SK-N-MC (cell line): ENCODE data around the gene PIK3R1.

Experiments
- EZH2 ChIP-seq: fragments of 200-600 bp; sonication (generic); IDR thresholded peaks from one replicate; pipeline ENCODE4 v1.6.1; 2017; ENCODE audit warnings: antibody characterized with exemption
- FOXP2 ChIP-seq: optimal IDR thresholded peaks from 2 replicates; pipeline ENCODE3; 2011; ENCODE audit warnings: mild to moderate bottlenecking, moderate library complexity; ENCODE audit not compliant: insufficient read depth; ENCODE audit errors: extremely low read length, control extremely low read depth
- POLR2AphosphoS5 ChIP-seq: IDR thresholded peaks from 2 replicates; pipeline ENCODE4 v1.6.1; 2012; ENCODE audit warnings: mild to moderate bottlenecking, low read depth, low read length, borderline replicate concordance

GRCh38 chr5:68215898-68216244 is 315 bp downstream of the PIK3R1 start:
- TF ChIP-seq EZH2 (no peak), POLR2AphosphoS5 (no peak), FOXP2 (no peak)
